Raji (cell line): Measurements from ENCODE around the gene RUFY2.
A peak's percentile ranks its signal among the peaks of the same experiment; 100 is the strongest.

Source experiments
- POLR2A ChIP-seq: IDR thresholded peaks from 2 replicates; pipeline ENCODE4 v1.6.1; 2011; ENCODE audit warnings: low read depth, low read length, control low read depth; ENCODE audit not compliant: insufficient read depth

Gene RUFY2

GRCh38 chr10:68406815-68407548 lies at the start of gene RUFY2:
Gene RUFY2, minus strand, starts transcription at chr10:68407277. Its CDS starts 88 bp downstream, at chr10:68407189.
- peak; percentile 51 for TF ChIP-seq POLR2A

- TF ChIP-seq POLR2A: no peak
Observed at GRCh38 chr10:68446179-68446578, 39.1 kb upstream of the RUFY2 start.

GRCh38 chr10:68442971-68443370 lies 35.9 kb upstream of the RUFY2 start:
- TF ChIP-seq POLR2A: no peak

- TF ChIP-seq POLR2A: no peak
Observed at GRCh38 chr10:68440898-68441297, 33.8 kb upstream of the RUFY2 start.

GRCh38 chr10:68435803-68436202 lies 28.7 kb upstream of the RUFY2 start:
- no peak for TF ChIP-seq POLR2A

- TF ChIP-seq POLR2A: no peak
Observed at GRCh38 chr10:68434657-68435056, 27.6 kb upstream of the RUFY2 start.

- TF ChIP-seq POLR2A: no peak
Observed at GRCh38 chr10:68428396-68429104, 21.5 kb upstream of the RUFY2 start.

GRCh38 chr10:68424454-68425014 lies 17.5 kb upstream of the RUFY2 start:
- TF ChIP-seq POLR2A: no peak

- no peak for TF ChIP-seq POLR2A
Observed at GRCh38 chr10:68423522-68423921, 16.4 kb upstream of the RUFY2 start.

GRCh38 chr10:68419376-68419775 lies 12.3 kb upstream of the RUFY2 start:
- TF ChIP-seq POLR2A: no peak

- no peak for TF ChIP-seq POLR2A
Observed at GRCh38 chr10:68408898-68409518, 1.9 kb upstream of the RUFY2 start.

GRCh38 chr10:68406111-68406814 lies 814 bp downstream of the RUFY2 start:
- TF ChIP-seq POLR2A: 0 out of 2 replicates have a peak, but pooled peaks have one; percentile 39

GRCh38 chr10:68403701-68404100 lies 3.4 kb downstream of the RUFY2 start:
- TF ChIP-seq POLR2A: no peak

- no peak for TF ChIP-seq POLR2A
Observed at GRCh38 chr10:68402276-68402675, 4.8 kb downstream of the RUFY2 start.

- TF ChIP-seq POLR2A: no peak
Observed at GRCh38 chr10:68397005-68397404, 10.1 kb downstream of the RUFY2 start.

GRCh38 chr10:68385740-68386139 lies 21.3 kb downstream of the RUFY2 start:
- no peak for TF ChIP-seq POLR2A

GRCh38 chr10:68371604-68372003 lies 35.5 kb downstream of the RUFY2 start:
- TF ChIP-seq POLR2A: no peak
